ENCODE measurements around the gene EIF2AK3. TPM values are rescaled to one million over a fixed set of nuclear protein-coding genes. Genes with fewer than 3 reads are reported as not detected.

Gene EIF2AK3
- total RNA-seq, 1 experiment from 2014 or later = 19.3 TPM

- H3K9ac ChIP-seq (ENCODE audit: extremely low read depth, insufficient read length, low read length) = no peak overlapping the region
- no peak overlapping the region for H3K27ac ChIP-seq (ENCODE audit: insufficient read length, low read depth, low read length)
- H3K23me2 ChIP-seq (ENCODE audit: insufficient read length, low read depth, low read length, poor library complexity, severe bottlenecking) = no peaks in the 10 kb centered on the region
- no peaks in the 10 kb centered on the region for H3K79me1 ChIP-seq (ENCODE audit: insufficient read depth, low read depth, low read length, poor library complexity, severe bottlenecking)
- H3K14ac ChIP-seq (ENCODE audit: insufficient read depth, low read length) = no peak overlapping the region
- no peak overlapping the region for H2AFZ ChIP-seq (ENCODE audit: low read length)
- no peak overlapping the region for H3K4me3 Mint-ChIP-seq
- no peaks in the 10 kb centered on the region for H3K9me3 Mint-ChIP-seq
- H4K91ac ChIP-seq (ENCODE audit: insufficient read length, low read depth, low read length) = no peak overlapping the region
- H2BK12ac ChIP-seq (ENCODE audit: insufficient read length, low read depth, low read length) = no peak overlapping the region
- no CpG with 5 or more reads among the region's 2 CpGs for WGBS (ENCODE audit: extremely low coverage, insufficient read length, low lambda C conversion rate)
- TF ChIP-seq CTCF (conservative IDR thresholded peaks at IDR 0.05) = no peak
- no peak overlapping the region for H2BK5ac ChIP-seq (ENCODE audit: insufficient read length, low read length)
- H2BK120ac ChIP-seq (ENCODE audit: low read depth, low read length, poor library complexity, severe bottlenecking) = no peak overlapping the region
- H3K27ac Mint-ChIP-seq = no peak overlapping the region
- no peak overlapping the region for H4K5ac ChIP-seq (ENCODE audit: insufficient read length, low read depth, low read length)
- no peaks in the 10 kb centered on the region for H4K20me1 ChIP-seq (ENCODE audit: control insufficient read depth, insufficient read depth, insufficient read length)
- H3K9me3 ChIP-seq (ENCODE audit: control insufficient read depth, low read depth, low read length) = no peaks in the 10 kb centered on the region
- no peak overlapping the region for H4K8ac ChIP-seq (replicated peaks; ENCODE audit: insufficient read length, low read depth, low read length)
- no peak overlapping the region for H3K4me2 ChIP-seq (ENCODE audit: insufficient read depth, insufficient read length, low read length)
- no peak overlapping the region for H2BK15ac ChIP-seq (ENCODE audit: low read depth, low read length)
- no peak overlapping the region for H3K56ac ChIP-seq (ENCODE audit: insufficient read length, low read depth, low read length)
- peaks cover 18% of the 10 kb centered on the region for H3K27me3 Mint-ChIP-seq (ENCODE audit: low read depth)
- no peak overlapping the region for H2AK5ac ChIP-seq (ENCODE audit: insufficient read length, low read length)
- DNase-seq = no peak
- H2BK20ac ChIP-seq (ENCODE audit: low read depth, low read length, poor library complexity, severe bottlenecking) = no peak overlapping the region
- no peak overlapping the region for H3T11ph ChIP-seq (ENCODE audit: low read length)
- H3K4ac ChIP-seq (ENCODE audit: low read depth, low read length) = no peak overlapping the region
- peaks cover 33 to 40% of the 10 kb centered on the region in 2 experiments for H3K4me1 Mint-ChIP-seq
- H3K4me1 ChIP-seq (ENCODE audit: insufficient read depth, low read length) = peaks cover 4% of the 10 kb centered on the region; the same call in 1 of the 2 replicates
- no peak overlapping the region for H3K23ac ChIP-seq (ENCODE audit: insufficient read length, low read depth, low read length)
- no peak overlapping the region for H3K18ac ChIP-seq (ENCODE audit: insufficient read length, low read depth, low read length)
- H3K79me2 ChIP-seq (ENCODE audit: insufficient read depth, low read length) = no peaks in the 10 kb centered on the region
- H3K27me3 ChIP-seq (ENCODE audit: insufficient read depth, low read length) = no peaks in the 10 kb centered on the region
- H3K36me3 Mint-ChIP-seq (ENCODE audit: insufficient read depth in 1 of 3, low read depth in 3 of 3) = no peaks in the 10 kb centered on the region
Measured at GRCh38 chr2:88521445-88522073, 105.7 kb downstream of the EIF2AK3 start.
